ENCODE data around the gene EID3.
"Not testable (repeated sequence)": the region's sequence is repeated elsewhere in the genome, so short reads cannot be mapped to it uniquely, and the experiment has no call there.

- not testable (repeated sequence) for TF ChIP-seq CTCF, POLR2A (IDR thresholded peaks at IDR 0.05)
These were observed 24.7 kb downstream of the EID3 start for GRCh38 chr12:104328278-104328677.

All from prostate gland (tissue), 2 donors.